Measurements from ENCODE around the gene ARHGEF7.

ARHGEF7 gene

DNA sequence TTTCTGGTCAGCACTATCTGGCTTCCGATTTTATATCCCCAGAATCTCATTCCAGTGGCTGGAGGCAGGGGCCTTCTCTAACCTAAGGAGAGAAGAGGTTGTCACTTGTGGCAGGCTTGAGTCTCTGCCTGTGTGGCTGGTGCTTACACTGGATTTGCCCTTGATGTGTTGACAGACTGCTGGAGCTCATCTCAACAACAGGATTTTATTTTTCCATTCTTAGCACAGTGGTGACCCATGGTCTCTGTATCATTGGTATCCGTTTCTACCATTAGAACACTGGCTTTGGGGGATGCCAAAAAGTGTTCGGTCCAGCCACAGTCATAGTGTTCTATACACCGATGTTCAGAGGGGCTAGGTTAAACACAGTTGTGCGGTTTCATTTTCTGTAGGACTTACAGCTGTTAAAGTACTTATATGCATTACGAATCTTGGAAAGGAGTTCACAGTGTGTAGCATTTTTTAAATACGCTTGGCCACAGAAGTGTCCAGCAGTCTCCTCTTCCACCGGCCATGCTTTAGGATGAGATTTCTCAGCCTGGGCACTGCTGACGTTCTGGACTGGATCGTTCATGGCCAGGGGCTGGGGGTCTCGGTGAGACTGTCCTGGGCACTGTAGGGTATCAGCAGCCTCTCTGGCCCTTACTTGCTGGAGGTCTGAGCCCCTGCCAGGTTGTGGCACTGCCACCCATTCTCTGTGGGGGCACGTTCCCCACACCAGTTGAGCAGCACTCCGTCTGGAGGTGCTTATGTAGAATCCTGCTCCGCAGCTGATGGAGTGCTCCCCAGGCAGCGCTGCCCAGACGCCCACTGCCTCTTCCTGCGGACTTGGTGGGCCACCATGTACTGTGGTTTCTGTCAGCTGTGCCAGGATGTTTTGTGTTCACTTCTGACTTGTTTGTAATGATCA lies 163.9 kb downstream of the ARHGEF7 start:
- DNase-seq (ENCODE audit: low read depth), result no peak

GRCh38 chr13:111280226-111280625 lies 165.1 kb downstream of the ARHGEF7 start:
- no peak for DNase-seq (ENCODE audit: low read depth)

DNA sequence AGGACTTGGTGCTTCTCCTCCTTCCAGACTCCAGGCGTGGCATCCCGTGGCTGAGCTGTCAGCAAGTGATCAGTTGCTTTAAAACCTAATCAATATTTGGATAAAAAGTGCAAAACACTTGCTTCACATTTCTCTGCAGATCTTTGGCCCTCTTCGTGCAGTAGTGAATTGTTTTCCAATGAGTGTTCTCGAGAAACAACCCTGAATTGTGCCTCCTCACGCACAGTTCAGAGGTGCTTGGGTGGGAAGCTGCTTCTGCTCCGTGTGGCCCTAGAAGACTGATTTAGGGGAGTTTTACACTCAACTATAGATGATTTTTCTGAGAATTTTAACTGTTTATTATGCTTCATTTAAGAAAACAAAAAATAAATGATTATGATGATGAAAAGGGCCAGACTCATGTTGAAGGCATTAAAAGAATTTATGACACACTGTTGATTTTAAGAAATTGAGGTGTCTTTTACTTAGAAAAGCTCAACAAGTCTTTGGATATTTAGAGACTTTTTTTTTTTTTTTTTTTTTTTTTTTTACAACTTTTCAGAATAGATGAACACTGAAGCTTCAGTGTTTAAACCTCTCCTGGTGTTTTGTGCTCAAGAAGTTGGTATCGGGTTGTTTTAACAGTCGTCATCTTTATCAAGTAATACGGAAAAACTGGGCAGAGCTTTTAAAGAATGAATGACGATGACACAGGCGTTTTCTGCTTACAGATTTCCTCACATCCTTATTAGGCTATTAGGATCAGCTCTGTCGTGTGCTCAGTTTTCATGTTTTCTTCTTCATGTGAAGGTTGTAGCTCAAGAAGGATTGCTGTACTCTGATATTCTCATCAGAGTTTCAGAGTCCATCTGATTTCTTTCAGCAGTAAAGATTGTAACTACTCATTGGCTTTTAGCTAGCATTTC lies 165.8 kb downstream of the ARHGEF7 start:
- DNase-seq (ENCODE audit: low read depth), result no peak

- no peak for DNase-seq (ENCODE audit: low read depth)
Measured at GRCh38 chr13:111281751-111282311, 166.7 kb downstream of the ARHGEF7 start.

GRCh38 chr13:111282425-111282824 lies 167.3 kb downstream of the ARHGEF7 start:
- no peak for DNase-seq (ENCODE audit: low read depth)

DNA sequence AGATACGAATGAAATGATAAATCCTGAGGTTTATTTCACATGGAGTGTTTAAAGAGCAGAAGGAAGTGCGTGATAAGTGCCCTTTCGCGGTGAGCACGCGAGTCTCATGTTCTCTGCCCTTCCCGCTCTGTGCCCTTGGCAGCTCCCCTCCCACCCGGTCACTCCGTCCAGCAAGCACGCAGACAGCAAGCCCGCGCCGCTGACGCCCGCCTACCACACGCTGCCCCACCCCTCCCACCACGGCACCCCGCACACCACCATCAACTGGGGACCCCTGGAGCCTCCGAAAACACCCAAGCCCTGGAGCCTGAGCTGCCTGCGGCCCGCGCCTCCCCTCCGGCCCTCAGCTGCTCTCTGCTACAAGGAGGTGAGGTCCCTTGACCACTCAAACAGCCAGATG lies 167.9 kb downstream of the ARHGEF7 start:
- no peak for DNase-seq (ENCODE audit: low read depth)

- no peak for DNase-seq (ENCODE audit: low read depth)
Measured at GRCh38 chr13:111283457-111283856, 168.3 kb downstream of the ARHGEF7 start.

DNA sequence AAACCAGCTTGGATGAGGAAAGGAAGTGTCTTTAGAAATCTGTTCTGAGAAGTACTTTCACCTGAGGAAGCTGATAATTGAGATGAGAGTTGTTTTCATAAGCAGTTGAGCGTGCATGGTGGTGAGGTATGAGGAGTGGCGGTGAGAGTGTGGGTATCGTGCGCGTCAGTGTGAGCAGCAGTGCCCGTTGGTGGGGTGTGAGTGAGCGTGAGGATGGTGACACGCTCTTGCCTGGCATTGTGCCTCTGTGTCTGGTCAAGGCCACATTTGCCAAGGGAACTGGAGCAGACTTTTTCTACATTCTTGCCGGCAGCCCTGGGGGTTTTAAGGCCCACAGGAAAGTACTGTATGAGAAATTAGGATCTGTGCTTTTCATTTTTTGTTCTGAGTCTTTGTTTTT lies 168.9 kb downstream of the ARHGEF7 start:
- DNase-seq (ENCODE audit: low read depth), result no peak

- no peak for DNase-seq (ENCODE audit: low read depth)
Measured at GRCh38 chr13:111284565-111284964, 169.5 kb downstream of the ARHGEF7 start.

DNA sequence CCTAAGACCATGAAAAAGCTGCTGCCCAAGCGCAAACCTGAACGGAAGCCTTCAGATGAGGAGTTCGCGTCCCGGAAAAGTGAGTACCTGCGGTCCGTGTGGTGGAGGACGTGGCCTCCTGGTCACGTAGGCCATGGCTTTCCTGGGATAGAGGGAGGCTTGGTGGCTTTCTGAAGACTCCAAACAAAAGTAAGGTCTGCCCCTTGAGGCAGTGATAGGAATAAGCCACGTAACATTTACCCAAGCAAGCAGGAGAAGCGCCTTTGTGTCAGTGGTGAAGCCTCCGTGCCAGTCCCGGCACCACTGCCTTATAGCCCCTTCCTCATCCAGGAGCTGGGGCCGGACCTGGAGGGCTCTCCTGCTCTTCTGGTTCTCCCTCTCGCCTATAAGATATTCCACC lies 171.1 kb downstream of the ARHGEF7 start:
- no peak for DNase-seq (ENCODE audit: low read depth)

DNA sequence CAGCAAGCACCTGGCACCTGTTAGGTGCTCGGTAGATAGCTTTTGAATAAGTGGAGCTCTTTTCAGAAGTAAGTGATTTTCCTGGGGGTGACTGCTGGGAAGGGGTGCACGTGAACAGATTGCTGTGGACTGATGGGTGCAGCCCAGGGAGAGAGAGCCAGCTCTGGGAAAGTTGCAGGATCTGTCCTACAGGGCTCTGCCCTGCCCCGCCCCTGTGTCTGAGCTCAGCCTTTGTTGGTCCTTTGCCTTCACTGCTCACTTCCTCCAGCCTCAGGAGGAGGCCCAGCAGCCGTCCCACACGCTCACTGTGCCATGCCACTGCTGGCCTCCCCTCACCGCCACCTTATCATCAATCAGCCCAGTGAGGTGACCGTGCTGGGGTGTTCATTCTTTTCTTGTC lies 171.6 kb downstream of the ARHGEF7 start:
- DNase-seq (ENCODE audit: low read depth), result no peak

GRCh38 chr13:111287201-111287600 lies 172.1 kb downstream of the ARHGEF7 start:
- no peak for DNase-seq (ENCODE audit: low read depth)

- DNase-seq (ENCODE audit: low read depth), result no peak
Measured at GRCh38 chr13:111288276-111288675, 173.2 kb downstream of the ARHGEF7 start.

GRCh38 chr13:111289251-111289650 lies 174.1 kb downstream of the ARHGEF7 start:
- DNase-seq (ENCODE audit: low read depth), result no peak

DNA sequence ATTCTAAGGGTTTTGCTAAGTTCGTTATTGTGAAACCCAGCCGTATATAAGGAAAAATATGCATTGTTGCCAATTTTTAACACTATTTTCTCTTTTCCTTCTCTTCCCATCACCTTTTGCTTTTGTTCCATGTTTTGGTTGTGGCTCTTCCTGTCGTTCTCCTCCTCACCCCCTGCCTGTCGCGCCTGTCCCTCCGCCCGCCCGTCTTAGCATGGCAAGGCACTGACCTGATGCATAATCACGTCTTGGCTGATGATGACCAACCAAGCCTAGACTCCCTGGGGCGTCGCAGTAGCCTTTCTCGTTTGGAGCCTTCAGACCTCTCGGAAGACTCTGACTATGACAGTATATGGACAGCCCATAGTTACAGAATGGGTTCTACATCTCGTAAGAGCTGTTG lies 176.8 kb downstream of the ARHGEF7 start:
- DNase-seq (ENCODE audit: low read depth), result no peak

- no peak for DNase-seq (ENCODE audit: low read depth)
Measured at GRCh38 chr13:111292710-111293485, 177.8 kb downstream of the ARHGEF7 start.

GRCh38 chr13:111295886-111296285 lies 180.8 kb downstream of the ARHGEF7 start:
- no peak for DNase-seq (ENCODE audit: low read depth)

DNA sequence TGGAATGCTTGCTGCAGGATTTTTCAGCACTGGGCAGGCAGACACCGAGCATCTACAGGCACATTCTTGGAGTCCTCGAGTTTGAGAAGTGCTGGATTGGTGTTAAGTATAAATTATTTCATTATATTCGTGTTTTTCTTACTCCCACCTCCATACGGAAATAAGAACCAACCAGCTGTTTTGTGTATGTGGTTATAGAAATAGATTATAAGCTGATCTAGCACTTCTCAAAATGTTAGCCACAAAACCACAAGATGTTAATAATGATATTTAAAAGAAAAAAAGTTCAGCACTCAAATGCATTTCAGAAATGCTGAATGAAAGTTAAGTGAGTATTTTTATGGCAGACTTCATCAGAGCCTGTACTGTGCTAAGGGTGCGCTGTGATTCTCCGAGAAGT lies 181.3 kb downstream of the ARHGEF7 start:
- no peak for DNase-seq (ENCODE audit: low read depth)

GRCh38 chr13:111298214-111298975 lies 183.3 kb downstream of the ARHGEF7 start:
- no peak for DNase-seq (ENCODE audit: low read depth)

GRCh38 chr13:111302045-111302726 lies 187.1 kb downstream of the ARHGEF7 start:
- no peak for DNase-seq (ENCODE audit: low read depth)

All from stimulated activated CD8-positive, alpha-beta memory T cell treated with anti-CD3 and anti-CD28 coated beads, Interleukin-4, amount 100 ng/mL, for 24 hours (primary cell).